Muscle of leg (tissue), 11 donors: ENCODE results near the gene TMEM200B. TPM values are rescaled to one million over a fixed set of nuclear protein-coding genes. Genes with fewer than 3 reads are reported as not detected.
"Not testable (repeated sequence)": the region's sequence is repeated elsewhere in the genome, so short reads cannot be mapped to it uniquely, and the experiment has no call there.

Experiments
- DNase-seq: peaks from one replicate; pipeline ENCODE4 v3.0.0; 2013
- H3K27ac ChIP-seq: one replicate; pipeline ENCODE4 v1.5.1; 2013; ENCODE audit warnings: mild to moderate bottlenecking, low read length, control low read depth
- H3K27me3 ChIP-seq: one replicate; pipeline ENCODE4 v1.6.1; 2013; ENCODE audit warnings: low read length; ENCODE audit not compliant: control insufficient read depth, insufficient read depth
- H3K36me3 ChIP-seq: one replicate; pipeline ENCODE4 v1.6.1; 2013; ENCODE audit warnings: low read length; ENCODE audit not compliant: control insufficient read depth, insufficient read depth
- H3K4me1 ChIP-seq: one replicate; pipeline ENCODE4 v1.6.1; 2013; ENCODE audit warnings: low read length; ENCODE audit not compliant: control insufficient read depth, insufficient read depth
- H3K4me3 ChIP-seq: one replicate; pipeline ENCODE4 v1.5.1; 2013; ENCODE audit warnings: low read length, control low read depth
- H3K9me3 ChIP-seq: replicated peaks from 2 replicates; pipeline ENCODE4 v1.6.1; 2013; ENCODE audit warnings: low read depth, low read length; ENCODE audit not compliant: control insufficient read depth
- WGBS: methylation state at CpG from one replicate; pipeline ENCODE4 v1.1.5; 2013; ENCODE audit warnings: missing lambda C conversion rate; ENCODE audit not compliant: insufficient coverage; 5-methylcytosine and 5-hydroxymethylcytosine counted together
- polyA plus RNA-seq, 8 donors: library from polyadenylated mRNA; unstranded; fragments of 120-200 nt; gene quantifications; one replicate each; pipeline versions ENCODE4 v1.2.1 to v1.2.3, GENCODE V29; 2013; ENCODE audit warnings: inconsistent platforms in 1 of 8, low replicate concordance in 1 of 8; ENCODE audit not compliant: insufficient read length in 8 of 8, insufficient read depth in 1 of 8
- total RNA-seq: library from RNA; stranded (reverse); fragments of 120-200 nt; gene quantifications from one replicate; pipeline ENCODE4 v1.2.4, GENCODE V29; 2013

The TMEM200B gene
- total and polyA plus RNA-seq, 9 donors: 5.9 to 11.3 (median 9.1) TPM

- H3K27me3 ChIP-seq: no peaks in the 10 kb centered on the region
- H3K9me3 ChIP-seq: no peaks in the 10 kb centered on the region
- DNase-seq: no peak
- H3K27ac ChIP-seq: no peak overlapping the region
- H3K4me1 ChIP-seq: no peaks in the 10 kb centered on the region
- 91% methylated on average over 2 of the region's 6 CpGs for whole genome bisulfite sequencing
- no peaks in the 10 kb centered on the region for H3K36me3 ChIP-seq
- H3K4me3 ChIP-seq: no peak overlapping the region
Measured at GRCh38 chr1:29113413-29114117, 10.1 kb downstream of the TMEM200B start.

- no peaks in the 10 kb centered on the region for H3K4me1 ChIP-seq
- 80% methylated on average over 6 of the region's 7 CpGs for WGBS
- H3K27me3 ChIP-seq: no peaks in the 10 kb centered on the region
- H3K36me3 ChIP-seq: no peaks in the 10 kb centered on the region
- DNase-seq: no peak
- H3K9me3 ChIP-seq: no peaks in the 10 kb centered on the region
- H3K4me3 ChIP-seq: no peak overlapping the region
- H3K27ac ChIP-seq: no peak overlapping the region
Measured at GRCh38 chr1:29112705-29113412, 10.8 kb downstream of the TMEM200B start.

GRCh38 chr1:29108041-29108440, 15.7 kb downstream of the TMEM200B start:
- not testable (repeated sequence) for H3K27ac ChIP-seq, H3K4me1 ChIP-seq, H3K4me3 ChIP-seq, H3K9me3 ChIP-seq, H3K36me3 ChIP-seq, DNase-seq, H3K27me3 ChIP-seq
- WGBS: no CpG with 5 or more reads among the region's 6 CpGs

- no peak for DNase-seq
- 79% methylated on average over 3 of the region's 6 CpGs for WGBS
- Histone ChIP-seq H3K27ac (no peak overlapping the region), H3K36me3 (no peaks in the 10 kb centered on the region), H3K4me3 (no peak overlapping the region), H3K9me3 (no peaks in the 10 kb centered on the region), H3K4me1 (no peaks in the 10 kb centered on the region), H3K27me3 (no peaks in the 10 kb centered on the region)
Measured at GRCh38 chr1:29105822-29106221, 17.9 kb downstream of the TMEM200B start.

- Histone ChIP-seq H3K4me3 (no peak overlapping the region), H3K27ac (no peak overlapping the region), H3K36me3 (no peaks in the 10 kb centered on the region), H3K9me3 (no peaks in the 10 kb centered on the region), H3K27me3 (no peaks in the 10 kb centered on the region), H3K4me1 (no peaks in the 10 kb centered on the region)
- no CpG with 5 or more reads among the region's 1 CpG for WGBS
- no peak for DNase-seq
Measured at GRCh38 chr1:29100487-29100886, 23.2 kb downstream of the TMEM200B start.

- Histone ChIP-seq H3K36me3 (no peaks in the 10 kb centered on the region), H3K27ac (no peak overlapping the region), H3K4me3 (no peak overlapping the region), H3K4me1 (no peaks in the 10 kb centered on the region), H3K9me3 (no peaks in the 10 kb centered on the region), H3K27me3 (no peaks in the 10 kb centered on the region)
- WGBS: 80% methylated on average over 4 of the region's 4 CpGs
- DNase-seq: no peak
Measured at GRCh38 chr1:29099286-29099685, 24.4 kb downstream of the TMEM200B start.

- DNase-seq: no peak
- no peaks in the 10 kb centered on the region for H3K4me1 ChIP-seq
- no peak overlapping the region for H3K27ac ChIP-seq
- WGBS: no CpG with 5 or more reads among the region's 4 CpGs
- H3K27me3 ChIP-seq: no peaks in the 10 kb centered on the region
- H3K9me3 ChIP-seq: no peaks in the 10 kb centered on the region
- no peaks in the 10 kb centered on the region for H3K36me3 ChIP-seq
- no peak overlapping the region for H3K4me3 ChIP-seq
Measured at GRCh38 chr1:29096231-29096886, 27.3 kb downstream of the TMEM200B start.

GRCh38 chr1:29094954-29095353, 28.7 kb downstream of the TMEM200B start:
- Histone ChIP-seq H3K36me3 (no peaks in the 10 kb centered on the region), H3K4me1 (no peaks in the 10 kb centered on the region), H3K27me3 (no peaks in the 10 kb centered on the region), H3K27ac (no peak overlapping the region), H3K9me3 (no peaks in the 10 kb centered on the region), H3K4me3 (no peak overlapping the region)
- no peak for DNase-seq
- no CpG with 5 or more reads among the region's 1 CpG for WGBS

GRCh38 chr1:29094433-29094832, 29.3 kb downstream of the TMEM200B start:
- no peak for DNase-seq

GRCh38 chr1:29092704-29093103, 31.0 kb downstream of the TMEM200B start:
- H3K4me1 ChIP-seq, H3K9me3 ChIP-seq, H3K27ac ChIP-seq, H3K27me3 ChIP-seq, H3K4me3 ChIP-seq, DNase-seq, H3K36me3 ChIP-seq: not testable (repeated sequence)
- no CpG with 5 or more reads among the region's 5 CpGs for WGBS

More at GRCh38 chr1:29094433-29094832, 29.3 kb downstream of the TMEM200B start:
- Histone ChIP-seq H3K27ac (no peak overlapping the region), H3K36me3 (no peaks in the 10 kb centered on the region), H3K4me1 (no peaks in the 10 kb centered on the region), H3K9me3 (no peaks in the 10 kb centered on the region), H3K27me3 (no peaks in the 10 kb centered on the region), H3K4me3 (no peak overlapping the region)
- no CpG with 5 or more reads among the region's 3 CpGs for WGBS
